ENCODE results near the gene MAPK8IP1. TPM values are rescaled to one million over a fixed set of nuclear protein-coding genes. Genes with fewer than 3 reads are reported as not detected.

Gene MAPK8IP1
- polyA plus RNA-seq, 1 donor (not counting 4 experiments of a cell fraction or from before 2014, with no cell fraction given): 0.51 TPM

GRCh38 chr11:45853332-45854219, 31.9 kb upstream of the MAPK8IP1 start:
- Histone ChIP-seq H2AFZ (ENCODE audit: control insufficient read depth, low read length) (no peak overlapping the region), H4K20me1 (ENCODE audit: control insufficient read depth, extremely low read depth, insufficient read depth, low read length) (no peaks in the 10 kb centered on the region), H3K36me3 (ENCODE audit: control insufficient read depth in 2 of 2, extremely low read depth in 1 of 2, insufficient read depth in 2 of 2, low read length in 2 of 2) (peaks cover 5 to 14% of the 10 kb centered on the region in 2 experiments), H3K9me1 (ENCODE audit: control insufficient read depth, extremely low read depth, insufficient read depth, low read length) (no peaks in the 10 kb centered on the region), H3K9me3 (ENCODE audit: control insufficient read depth, low read depth, low read length) (no peaks in the 10 kb centered on the region), H3K4me3 (ENCODE audit: control insufficient read depth in 2 of 3, extremely low read depth in 1 of 3, insufficient read depth in 2 of 3, low read depth in 1 of 3, low read length in 3 of 3) (no peak overlapping the region), H3K79me2 (ENCODE audit: control insufficient read depth, insufficient read depth, low read length) (peaks cover 26% of the 10 kb centered on the region), H3K27ac (ENCODE audit: control insufficient read depth, insufficient read depth, low read length) (no peak overlapping the region), H3K4me1 (ENCODE audit: control insufficient read depth, extremely low read depth, insufficient read depth, low read length) (peaks cover 4% of the 10 kb centered on the region), H3K4me2 (ENCODE audit: control insufficient read depth, extremely low read depth, insufficient read depth, low read depth, low read length) (no peak overlapping the region), H3K9ac (ENCODE audit: control insufficient read depth, extremely low read depth, insufficient read depth, low read length) (no peak overlapping the region), H3K27me3 (ENCODE audit: control insufficient read depth, extremely low read depth, insufficient read depth, low read length) (no peaks in the 10 kb centered on the region)
- no peak for FAIRE-seq
- dilution Hi-C loops (cut with MboI; ENCODE audit: extremely low pct_ligation_motif_present, low sequenced_read_pairs): no loop called here
- no peak for DNase-seq (ENCODE audit: low read depth, low spot score)
- TF ChIP-seq CTCF (optimal IDR thresholded peaks at IDR 0.05 in 1 of 3, IDR thresholded peaks at IDR 0.05 in 1 of 3, conservative IDR thresholded peaks at IDR 0.05 in 1 of 3; ENCODE audit: extremely low read depth in 1 of 3, insufficient read depth in 2 of 3, low read length in 3 of 3) (no peak), EZH2 (IDR thresholded peaks at IDR 0.05; ENCODE audit: low read length) (no peak)

GRCh38 chr11:45855308-45855707, 30.1 kb upstream of the MAPK8IP1 start:
- peaks cover 17% of the 10 kb centered on the region for H3K79me2 ChIP-seq (ENCODE audit: control insufficient read depth, insufficient read depth, low read length)
- H3K9me1 ChIP-seq (ENCODE audit: control insufficient read depth, extremely low read depth, insufficient read depth, low read length): peaks cover under 1% of the 10 kb centered on the region
- TF ChIP-seq EZH2 (IDR thresholded peaks at IDR 0.05; ENCODE audit: low read length): no peak
- TF ChIP-seq CTCF (optimal IDR thresholded peaks at IDR 0.05 in 1 of 3, IDR thresholded peaks at IDR 0.05 in 1 of 3, conservative IDR thresholded peaks at IDR 0.05 in 1 of 3; ENCODE audit: extremely low read depth in 1 of 3, insufficient read depth in 2 of 3, low read length in 3 of 3): no peak
- H3K27ac ChIP-seq (ENCODE audit: control insufficient read depth, insufficient read depth, low read length): no peak overlapping the region
- H3K4me1 ChIP-seq (ENCODE audit: control insufficient read depth, extremely low read depth, insufficient read depth, low read length): peaks cover 15% of the 10 kb centered on the region
- FAIRE-seq (no peak), DNase-seq (ENCODE audit: low read depth, low spot score) (no peak)
- no peak overlapping the region for H2AFZ ChIP-seq (ENCODE audit: control insufficient read depth, low read length)
- peaks cover 5 to 23% of the 10 kb centered on the region in 2 experiments for H3K36me3 ChIP-seq (ENCODE audit: control insufficient read depth in 2 of 2, extremely low read depth in 1 of 2, insufficient read depth in 2 of 2, low read length in 2 of 2)
- no peak overlapping the region for H3K9ac ChIP-seq (ENCODE audit: control insufficient read depth, extremely low read depth, insufficient read depth, low read length)
- H3K4me2 ChIP-seq (ENCODE audit: control insufficient read depth, extremely low read depth, insufficient read depth, low read depth, low read length): no peak overlapping the region
- no peaks in the 10 kb centered on the region for H3K9me3 ChIP-seq (ENCODE audit: control insufficient read depth, low read depth, low read length)
- H3K27me3 ChIP-seq (ENCODE audit: control insufficient read depth, extremely low read depth, insufficient read depth, low read length): no peaks in the 10 kb centered on the region
- dilution Hi-C loops (cut with MboI; ENCODE audit: extremely low pct_ligation_motif_present, low sequenced_read_pairs): no loop called here
- no peak overlapping the region for H3K4me3 ChIP-seq (ENCODE audit: control insufficient read depth in 2 of 3, extremely low read depth in 1 of 3, insufficient read depth in 2 of 3, low read depth in 1 of 3, low read length in 3 of 3)
- peaks cover under 1% of the 10 kb centered on the region for H4K20me1 ChIP-seq (ENCODE audit: control insufficient read depth, extremely low read depth, insufficient read depth, low read length)

All from keratinocyte (primary cell).